NCI-H2227 treated with DMSO at 0.1 percent for 48 hours (cell line): ENCODE data around the gene AAMDC.
"Not testable (repeated sequence)": the region's sequence is repeated elsewhere in the genome, so short reads cannot be mapped to it uniquely, and the experiment has no call there.

Source experiments
- DNase-seq: peaks from one replicate; lab custom pipeline; 2025; lab: John Stamatoyannopoulos, UW

The AAMDC gene

GRCh38 chr11:77884829-77885190, 63.9 kb downstream of the AAMDC start:
- no peak for DNase-seq

GRCh38 chr11:77886401-77886800, 65.5 kb downstream of the AAMDC start:
- DNase-seq, result no peak

- DNase-seq, result not testable (repeated sequence)
Observed at GRCh38 chr11:77889045-77889444, 68.1 kb downstream of the AAMDC start.

DNA sequence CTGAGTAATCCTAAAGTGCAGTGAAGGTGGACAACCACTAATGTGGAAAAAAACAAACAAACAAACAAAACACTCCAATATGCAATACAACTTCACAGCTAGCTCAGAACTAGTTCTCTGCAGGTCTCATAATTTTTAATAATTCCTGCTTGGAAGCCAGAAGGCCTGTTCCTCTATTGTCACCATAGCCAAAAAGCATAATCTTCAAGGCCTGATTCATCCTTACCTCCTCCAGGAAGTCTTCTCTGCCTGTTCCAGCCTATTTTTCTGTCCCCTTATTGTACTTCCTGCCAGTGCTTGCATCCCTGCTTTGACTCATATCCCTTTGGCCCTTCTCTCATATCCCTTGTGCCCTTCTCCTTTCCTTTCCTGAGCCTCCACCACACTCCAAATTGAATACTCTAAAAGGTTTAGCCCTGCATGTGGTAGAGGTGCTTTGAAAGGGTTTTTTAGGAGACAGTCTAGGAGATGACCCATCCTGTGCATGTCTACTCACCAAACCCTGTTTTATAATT, 69.2 kb downstream of the AAMDC start:
- DNase-seq, result not testable (repeated sequence)

DNA sequence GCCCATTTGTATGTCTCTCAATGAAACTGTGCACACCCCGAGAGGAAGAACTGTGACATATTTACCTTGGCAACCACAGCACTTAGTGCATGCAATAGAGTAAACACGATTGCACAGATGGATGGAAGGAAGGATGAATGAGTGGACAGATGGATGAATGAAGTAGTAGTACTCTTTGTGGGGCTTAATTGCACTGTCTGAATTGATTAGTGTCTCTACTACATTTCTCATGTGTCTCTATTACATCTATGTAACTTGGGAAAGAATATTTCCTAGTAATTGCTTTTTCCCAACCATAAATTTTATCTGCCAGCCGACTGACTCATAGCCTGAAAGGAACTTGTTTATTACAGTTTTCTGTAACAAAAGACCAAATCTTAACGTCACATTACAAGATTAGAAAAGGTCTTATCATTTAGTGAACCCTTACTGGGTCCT, 69.7 kb downstream of the AAMDC start:
- not testable (repeated sequence) for DNase-seq

DNA sequence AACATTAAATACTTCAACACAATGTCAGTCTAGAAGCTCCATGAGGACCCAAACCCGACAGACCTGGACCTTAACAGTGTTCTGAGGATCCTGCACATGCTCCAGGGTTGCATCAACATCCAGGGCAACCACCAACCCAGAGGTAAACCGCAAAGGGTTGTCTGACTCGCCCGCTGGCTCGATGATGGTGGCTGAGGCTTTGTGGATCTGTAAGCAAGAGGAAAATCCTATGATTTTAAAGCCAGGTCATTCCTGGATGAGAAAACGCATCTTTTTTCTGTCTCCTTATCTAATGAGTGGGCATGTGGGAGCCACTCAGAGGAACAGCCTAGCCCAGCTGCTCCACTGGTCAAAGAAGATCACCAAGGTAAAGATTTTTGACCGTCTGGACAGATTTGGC, 70.3 kb downstream of the AAMDC start:
- not testable (repeated sequence) for DNase-seq

DNA sequence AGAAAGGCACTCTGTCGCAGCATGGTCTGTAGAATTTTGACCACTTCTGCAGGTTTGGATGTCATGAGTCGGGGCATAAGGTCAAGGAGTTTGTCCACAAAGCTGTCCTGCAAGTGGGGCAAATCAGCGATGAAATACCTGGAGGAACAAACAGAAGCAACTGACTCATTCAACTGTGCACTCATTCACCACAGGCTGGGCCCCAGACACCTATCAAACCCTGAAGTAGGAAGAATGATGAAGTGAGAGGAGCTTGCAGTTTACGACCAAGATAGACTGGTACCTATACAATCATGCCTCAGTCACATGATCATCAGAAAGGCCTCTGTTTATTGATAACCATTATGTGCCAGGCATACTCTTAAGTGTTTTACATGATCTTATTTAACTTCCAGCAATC, 70.8 kb downstream of the AAMDC start:
- DNase-seq, result not testable (repeated sequence)

- not testable (repeated sequence) for DNase-seq
Observed at GRCh38 chr11:77894949-77895348, 74.0 kb downstream of the AAMDC start.

- no peak for DNase-seq
Observed at GRCh38 chr11:77908835-77909234, 87.9 kb downstream of the AAMDC start.

- no peak for DNase-seq
Observed at GRCh38 chr11:77909277-77909676, 88.3 kb downstream of the AAMDC start.

DNA sequence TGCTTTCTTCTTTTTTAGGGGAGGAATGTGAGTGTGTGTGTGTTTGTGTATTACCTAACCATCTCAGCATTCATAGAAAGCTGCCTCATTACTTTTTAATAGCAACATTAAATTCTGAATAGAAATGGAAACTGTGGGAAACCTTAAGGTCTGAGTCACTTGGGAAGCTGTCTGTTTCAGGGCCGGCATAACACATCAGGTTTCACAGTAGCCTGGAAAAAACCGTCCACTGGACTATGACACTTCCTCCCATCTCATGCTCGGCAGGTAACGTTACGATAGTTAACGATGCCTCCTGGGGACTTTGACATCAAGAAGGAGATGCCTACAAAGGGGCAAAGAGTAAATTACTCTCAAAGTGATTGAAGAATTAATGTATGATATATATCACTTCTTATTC, 89.9 kb downstream of the AAMDC start:
- DNase-seq, result not testable (repeated sequence)

- not testable (repeated sequence) for DNase-seq
Observed at GRCh38 chr11:77913608-77914306, 92.8 kb downstream of the AAMDC start.

DNA sequence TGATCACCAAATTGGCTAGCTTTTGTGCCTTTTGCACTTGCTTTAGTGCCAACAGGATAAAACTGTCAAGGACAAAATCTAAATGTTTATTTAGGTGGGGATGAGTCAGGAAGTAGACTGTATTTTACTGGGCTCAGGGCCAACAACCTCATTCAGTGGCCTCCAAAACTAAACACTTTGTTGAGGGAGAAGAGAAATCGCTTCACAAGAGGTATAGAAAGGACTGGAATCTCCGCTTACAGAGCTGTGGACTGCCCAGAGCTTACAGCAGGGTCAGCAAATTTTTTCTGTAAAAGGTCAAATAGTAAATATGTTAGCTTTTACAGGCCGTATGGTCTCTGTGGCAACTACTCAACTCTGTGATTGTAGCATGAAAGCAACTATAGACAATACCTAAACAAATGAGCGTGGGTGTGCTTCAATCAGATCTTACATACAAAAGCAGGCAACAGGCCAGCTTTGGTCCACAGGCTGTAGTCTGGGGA, 93.4 kb downstream of the AAMDC start:
- DNase-seq, result not testable (repeated sequence)

GRCh38 chr11:77917713-77918112, 96.8 kb downstream of the AAMDC start:
- not testable (repeated sequence) for DNase-seq
